UCSD-AML1 (cell line): ENCODE measurements around the gene PTPRT.

ENCODE experiments used
- DNase-seq: peaks from one replicate; lab custom pipeline; 2025; ENCODE audit not compliant: unreplicated experiment; lab: John Stamatoyannopoulos, UW

Gene PTPRT

DNA sequence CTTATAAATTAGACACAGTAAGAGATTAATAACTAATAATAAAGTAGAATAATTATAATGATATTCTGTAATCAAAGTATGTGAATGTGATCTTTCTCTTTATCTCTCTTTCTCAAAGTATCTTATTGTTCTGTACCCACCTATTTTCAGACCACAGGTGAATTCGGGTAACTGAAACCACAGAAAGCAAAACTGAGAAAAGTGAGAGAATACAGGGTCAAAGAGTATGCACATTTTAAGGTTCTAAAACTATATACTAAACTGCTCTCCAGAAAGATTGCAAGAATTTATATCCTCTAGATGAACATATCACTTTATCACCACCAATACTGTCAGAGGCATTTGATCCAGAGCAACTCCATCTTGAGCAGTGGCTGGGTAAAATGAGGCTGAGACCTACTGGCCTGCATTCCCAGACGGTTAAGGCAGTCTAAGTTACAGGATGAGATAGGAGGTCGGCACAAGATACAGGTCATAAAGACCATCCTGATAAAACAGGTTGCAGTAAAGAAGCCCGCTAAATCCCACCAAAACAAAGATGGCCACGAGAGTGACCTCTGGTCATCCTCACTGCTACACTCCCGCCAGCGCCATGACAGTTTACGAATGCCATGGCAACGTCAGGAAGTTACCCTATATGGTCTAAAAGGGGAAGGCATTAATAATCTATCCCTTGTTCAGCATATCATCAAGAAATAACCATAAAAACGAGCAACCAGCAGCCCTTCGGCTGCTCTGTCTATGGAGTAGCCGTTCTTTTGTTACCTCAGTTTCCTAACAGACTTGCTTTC lies 211.3 kb downstream of the PTPRT start:
- DNase-seq, result no peak

DNA sequence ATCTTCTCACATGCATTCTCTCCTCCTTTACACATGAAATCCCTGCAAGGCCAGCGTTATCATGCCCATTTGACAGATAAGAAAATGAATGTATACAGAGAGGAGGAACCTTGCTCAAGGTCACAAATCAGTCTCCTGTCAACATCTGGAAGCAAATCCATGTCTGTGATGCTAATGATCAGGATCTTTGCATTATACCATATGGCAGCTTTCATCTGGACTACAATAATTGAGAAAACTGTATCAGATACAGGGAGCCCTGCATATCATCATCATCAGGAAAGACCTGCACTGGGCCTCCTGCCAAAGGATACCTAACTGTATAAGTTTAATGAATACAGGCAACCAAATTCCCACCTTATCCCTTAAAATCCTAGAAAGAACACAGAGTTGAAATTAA lies 213.7 kb downstream of the PTPRT start:
- DNase-seq, result no peak

DNA sequence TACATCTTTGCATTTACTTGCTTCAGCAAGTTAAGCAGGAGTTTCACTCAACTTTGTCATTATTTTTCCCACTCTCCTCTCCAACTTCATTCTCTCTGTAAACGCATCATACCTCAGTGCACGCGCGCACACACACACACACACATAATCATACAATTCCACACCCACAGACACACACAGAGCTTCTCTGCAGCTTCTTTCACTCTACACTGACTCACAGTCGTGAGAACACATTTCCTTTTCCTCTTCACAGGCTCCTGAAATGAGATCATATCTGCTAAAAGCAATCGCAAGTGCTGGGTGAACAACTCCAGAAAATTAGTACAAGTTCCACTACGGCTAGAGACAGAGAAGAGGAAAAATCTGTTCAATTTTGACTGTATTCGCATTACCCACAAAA lies 215.4 kb downstream of the PTPRT start:
- no peak for DNase-seq

DNA sequence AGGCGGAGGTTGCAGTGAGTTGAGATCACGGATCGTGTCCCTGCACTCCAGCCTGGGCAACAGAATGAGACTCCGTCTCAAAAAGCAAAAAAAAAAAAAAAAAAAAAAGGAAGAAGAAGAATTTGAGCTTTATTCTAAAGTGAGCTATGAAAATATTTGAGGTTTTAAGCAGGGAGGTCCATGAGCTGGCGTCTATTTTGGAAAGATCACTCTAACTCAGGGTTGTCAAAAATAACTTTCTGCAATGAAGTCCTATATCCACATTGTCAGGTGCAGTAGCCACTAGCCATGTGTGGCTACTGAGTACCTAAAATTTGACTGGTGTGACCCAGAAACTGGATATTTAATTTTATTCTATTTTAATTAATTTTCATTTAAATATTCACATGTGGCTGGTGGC lies 217.1 kb downstream of the PTPRT start:
- DNase-seq, result no peak

DNA sequence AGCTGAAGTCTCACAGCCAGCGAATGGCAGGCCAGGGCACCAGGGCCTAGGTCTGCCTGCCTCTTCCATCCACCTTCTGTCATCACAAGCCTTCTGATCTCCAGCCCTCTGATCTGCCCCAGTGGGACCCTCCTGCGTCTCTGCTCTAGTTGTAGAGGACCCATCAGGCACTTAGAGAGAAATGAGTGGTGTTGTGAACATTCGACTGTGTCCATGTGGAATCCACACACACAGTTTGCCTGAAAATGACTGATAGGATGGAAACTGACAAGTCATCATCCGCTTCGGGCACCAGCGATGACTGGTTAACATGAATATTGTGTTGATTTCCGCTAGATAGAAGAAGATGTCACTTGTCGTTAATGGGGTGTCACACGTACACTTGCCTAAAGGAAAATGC lies 221.0 kb downstream of the PTPRT start:
- no peak for DNase-seq

DNA sequence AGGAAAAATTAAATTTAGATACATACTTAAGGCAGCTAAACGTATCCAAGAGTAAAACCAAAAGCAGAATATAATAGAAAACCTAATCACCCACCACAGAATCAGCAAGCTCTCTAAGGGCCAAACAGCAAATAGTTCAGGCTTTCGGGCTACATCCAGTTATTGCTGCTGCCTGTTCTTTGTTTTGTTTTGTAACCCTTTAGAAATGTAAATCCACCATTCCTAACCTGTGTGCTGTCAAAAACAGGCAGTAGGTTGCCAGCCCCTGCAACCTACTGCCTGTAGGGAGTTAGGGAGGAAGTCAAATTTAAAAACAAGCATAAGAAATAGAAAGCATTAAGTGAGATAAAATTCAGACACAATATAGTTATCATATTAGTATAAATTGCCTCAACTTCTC lies 225.9 kb downstream of the PTPRT start:
- DNase-seq, result no peak

DNA sequence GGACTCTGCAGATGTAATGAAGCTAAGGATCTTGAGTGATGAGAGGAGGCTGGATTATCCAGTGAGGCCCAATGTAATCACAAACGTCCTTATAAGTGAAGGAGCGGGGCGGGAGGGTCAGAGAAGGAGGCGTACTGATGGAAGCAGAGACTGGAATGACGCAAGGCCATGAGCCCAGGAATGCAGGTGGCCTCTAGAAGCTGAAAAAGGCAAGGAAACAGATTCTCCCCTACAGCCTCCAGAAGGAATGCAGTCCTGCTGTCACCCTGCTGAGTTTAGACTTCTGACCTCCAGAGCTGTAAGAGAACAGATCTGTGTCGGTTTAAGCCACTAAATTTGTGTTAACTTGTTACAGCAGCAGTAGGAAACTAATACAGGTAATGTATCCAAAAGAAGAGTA lies 227.9 kb downstream of the PTPRT start:
- no peak for DNase-seq

DNA sequence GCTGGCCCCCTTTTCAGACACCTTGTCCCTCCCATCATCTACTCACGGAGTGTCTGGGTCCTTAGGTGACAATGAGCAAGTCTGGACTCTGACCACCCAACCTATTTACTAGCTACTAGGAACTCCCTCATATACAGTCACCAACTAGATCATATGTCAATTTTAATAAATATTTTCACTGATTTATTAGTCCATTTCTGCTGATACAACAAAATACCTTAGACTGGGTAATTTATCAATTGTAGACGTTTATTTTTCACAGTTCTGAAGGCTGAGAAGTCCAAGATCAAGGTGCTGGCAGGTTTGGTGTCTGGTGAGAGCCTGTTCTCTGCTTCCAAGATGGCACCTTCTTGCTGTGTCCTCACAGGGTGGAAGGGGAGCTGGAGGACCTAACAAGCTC lies 229.7 kb downstream of the PTPRT start:
- DNase-seq, result no peak

DNA sequence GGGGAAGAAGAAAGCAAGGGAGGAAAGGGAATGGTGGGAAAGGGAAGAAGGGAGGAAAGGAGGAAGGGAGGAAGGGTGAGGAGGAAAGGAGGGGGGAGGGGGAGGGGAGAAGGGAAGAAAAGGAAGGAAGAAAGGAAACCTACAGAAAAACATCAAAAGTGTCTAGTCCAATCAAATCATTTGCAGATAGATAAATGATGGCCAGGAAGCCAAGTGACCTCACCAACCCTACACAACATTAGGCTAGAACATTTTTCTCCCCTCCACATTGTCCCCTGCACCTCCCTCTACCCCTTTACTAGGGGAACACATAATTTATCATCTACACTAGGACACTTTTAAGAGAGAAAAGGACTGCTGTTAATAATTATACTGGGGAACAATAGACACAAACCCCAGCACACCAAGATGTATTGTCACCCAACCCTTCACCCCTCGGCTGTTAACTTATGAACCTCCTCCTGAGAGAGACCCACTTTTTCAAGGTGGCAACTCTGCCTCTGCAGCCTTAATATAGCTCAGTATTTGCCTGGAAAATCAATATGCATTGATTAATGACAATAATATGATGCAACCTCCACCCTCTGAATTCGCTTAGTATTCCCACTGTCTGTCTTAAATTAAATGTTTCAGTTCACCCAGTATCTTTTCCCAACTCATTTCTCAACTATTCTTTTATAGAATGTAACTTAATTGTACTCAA lies 231.2 kb downstream of the PTPRT start:
- no peak for DNase-seq

DNA sequence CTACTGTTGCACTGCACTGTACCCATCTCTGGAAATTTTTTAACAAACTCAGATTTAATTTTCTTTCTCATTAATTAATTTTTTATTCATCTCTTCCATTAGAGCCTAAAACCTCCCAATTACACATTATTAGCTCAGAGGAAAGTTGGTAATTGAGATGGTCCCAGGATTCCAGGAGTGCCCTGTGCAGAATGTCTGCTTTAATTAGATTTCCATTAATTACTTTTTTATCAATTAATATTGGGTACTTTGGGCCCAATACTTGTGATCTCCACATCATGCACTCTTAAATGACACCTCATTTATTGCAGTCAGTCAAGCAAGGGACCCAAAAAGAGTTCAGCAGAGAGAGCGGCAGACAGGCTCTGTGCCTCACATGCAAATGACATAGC lies 232.0 kb downstream of the PTPRT start:
- no peak for DNase-seq

DNA sequence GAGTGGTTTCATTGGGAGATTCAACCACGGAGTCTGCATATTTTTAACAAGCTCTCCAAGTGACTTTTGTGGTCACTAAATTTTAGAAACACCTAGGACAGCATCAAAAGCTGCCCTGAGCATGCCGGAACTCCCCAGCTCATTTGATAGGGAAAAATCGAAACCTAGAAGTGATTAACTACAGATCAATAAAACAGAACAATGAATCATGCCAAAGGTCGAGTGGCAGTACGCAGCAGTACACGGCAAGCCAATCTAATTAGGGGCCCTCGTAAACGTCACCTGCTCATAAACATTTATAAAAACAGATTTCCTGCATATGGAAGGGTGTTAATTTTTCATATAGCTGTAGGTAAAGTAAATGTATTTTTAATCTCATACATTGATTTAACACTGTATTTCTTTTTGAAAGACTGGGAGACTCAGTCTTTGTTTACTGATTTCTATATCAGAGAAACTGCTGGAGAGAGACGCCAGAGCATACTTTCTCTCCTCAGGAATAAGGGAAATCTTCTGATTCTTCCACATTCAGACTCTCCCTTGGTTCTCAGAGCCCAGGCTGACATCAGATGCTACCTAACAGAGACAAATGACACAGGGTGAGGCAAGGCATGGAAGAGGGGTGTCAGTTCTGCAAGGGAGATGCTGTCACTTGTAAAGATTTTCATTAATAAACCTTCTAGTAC lies 232.5 kb downstream of the PTPRT start:
- no peak for DNase-seq

DNA sequence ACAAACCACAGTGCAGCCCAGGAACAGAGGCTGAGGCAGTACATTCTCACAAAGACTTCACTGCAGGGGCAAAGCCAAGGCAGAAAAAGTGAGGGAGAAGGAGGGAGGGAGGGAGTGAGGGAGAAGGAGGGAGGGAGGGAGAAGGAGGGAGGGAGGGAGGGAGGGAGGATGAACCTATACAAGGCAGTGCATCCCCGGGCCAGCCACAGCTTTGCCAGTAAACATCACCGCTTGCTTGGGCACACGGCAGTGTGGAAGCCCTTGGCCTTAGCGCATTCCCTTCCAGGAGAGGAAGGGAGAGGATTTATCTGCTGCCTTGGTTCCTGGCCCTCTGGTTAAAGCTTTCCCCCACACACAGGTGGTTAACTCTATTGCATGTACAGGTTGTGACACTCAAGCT lies 234.0 kb downstream of the PTPRT start:
- DNase-seq, result no peak

DNA sequence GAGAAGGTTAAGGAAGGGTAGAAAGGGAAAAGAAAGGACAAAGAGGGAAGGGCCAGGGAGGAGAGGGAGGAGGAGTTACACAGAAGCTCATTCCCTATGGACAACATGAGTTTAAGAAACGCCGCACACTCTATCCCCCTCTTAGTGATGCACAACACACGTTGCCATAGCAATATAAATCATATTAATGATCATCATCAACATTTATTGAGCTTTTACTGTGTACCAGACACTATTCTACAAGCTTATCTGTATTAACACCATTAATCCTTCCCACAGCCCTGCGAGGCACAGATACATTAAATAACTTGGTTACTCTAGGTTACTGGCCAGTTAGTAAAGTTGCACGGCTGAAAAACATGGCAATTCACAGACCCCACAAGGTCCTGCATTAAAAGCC lies 234.8 kb downstream of the PTPRT start:
- no peak for DNase-seq

DNA sequence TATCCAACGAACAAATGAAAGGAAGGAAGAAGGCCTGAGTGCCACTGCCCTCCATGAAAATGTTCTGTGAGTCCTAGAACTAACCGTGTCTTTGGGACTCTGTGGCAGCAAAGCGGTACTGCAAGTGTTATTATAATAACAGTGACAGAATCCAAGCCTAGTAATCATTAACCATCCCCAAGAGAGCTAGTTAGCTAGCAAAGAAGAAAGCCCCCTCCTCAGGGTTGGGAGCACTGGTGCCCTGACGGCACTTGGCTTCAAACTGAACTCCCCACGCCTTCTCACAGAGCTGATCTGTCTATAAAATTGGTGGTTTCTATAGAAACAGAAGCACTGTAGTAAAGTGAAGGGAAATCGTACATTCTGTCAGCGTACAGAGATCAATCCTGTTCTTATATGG lies 239.8 kb downstream of the PTPRT start:
- no peak for DNase-seq

DNA sequence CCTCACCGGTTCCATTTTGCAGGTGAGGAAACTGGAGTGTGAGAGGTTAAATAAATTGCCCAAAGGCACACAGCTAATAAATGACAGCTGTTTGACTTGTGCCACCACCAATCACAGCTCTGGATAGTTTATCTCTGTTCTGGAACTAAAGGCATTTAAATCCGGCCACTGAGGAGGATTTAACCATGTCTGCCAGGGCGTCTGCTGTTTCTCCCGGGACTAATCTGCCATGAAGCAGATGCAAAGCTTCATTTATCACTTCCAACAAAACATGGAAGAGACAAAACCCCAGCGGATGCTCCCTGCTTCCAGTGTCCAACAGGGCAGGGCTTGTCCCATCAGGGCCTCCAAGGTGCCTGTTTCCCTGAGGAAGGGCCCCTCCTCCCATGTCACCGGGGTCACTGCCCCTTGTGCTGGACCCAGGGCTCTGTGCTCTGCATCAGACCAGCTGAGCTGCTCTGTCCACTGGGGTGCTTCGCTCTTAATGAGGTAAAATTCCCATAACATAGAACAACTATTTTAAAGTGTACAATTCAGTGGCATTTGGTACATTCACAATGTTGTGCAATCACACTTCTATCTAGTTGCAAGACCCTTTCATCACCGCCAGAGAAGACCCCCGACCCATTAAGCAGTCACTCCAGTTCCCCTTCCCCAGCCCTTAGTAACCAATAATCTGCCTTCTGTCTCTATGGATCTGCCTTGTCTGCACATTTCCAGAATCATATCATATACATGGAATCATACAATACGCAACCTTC lies 244.3 kb downstream of the PTPRT start:
- no peak for DNase-seq

DNA sequence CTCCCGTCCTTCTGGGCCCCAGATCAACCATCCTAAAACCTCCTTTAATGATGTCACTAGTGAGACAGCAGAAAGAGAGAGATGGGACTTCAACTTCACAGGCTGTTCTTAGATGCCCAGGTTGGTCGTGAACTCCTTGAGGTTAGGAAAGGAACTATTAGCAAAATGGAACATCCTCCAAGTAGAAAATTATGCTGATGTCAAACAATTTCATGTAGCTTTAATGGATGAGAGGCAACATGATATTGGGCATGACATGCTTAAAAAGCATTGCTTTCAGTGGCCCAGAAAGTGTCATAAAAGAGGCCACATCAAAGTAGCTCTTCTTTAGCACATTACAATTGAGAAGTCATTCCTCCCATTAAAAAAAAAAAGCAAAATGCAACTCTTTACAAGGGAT lies 248.1 kb downstream of the PTPRT start:
- DNase-seq, result no peak

DNA sequence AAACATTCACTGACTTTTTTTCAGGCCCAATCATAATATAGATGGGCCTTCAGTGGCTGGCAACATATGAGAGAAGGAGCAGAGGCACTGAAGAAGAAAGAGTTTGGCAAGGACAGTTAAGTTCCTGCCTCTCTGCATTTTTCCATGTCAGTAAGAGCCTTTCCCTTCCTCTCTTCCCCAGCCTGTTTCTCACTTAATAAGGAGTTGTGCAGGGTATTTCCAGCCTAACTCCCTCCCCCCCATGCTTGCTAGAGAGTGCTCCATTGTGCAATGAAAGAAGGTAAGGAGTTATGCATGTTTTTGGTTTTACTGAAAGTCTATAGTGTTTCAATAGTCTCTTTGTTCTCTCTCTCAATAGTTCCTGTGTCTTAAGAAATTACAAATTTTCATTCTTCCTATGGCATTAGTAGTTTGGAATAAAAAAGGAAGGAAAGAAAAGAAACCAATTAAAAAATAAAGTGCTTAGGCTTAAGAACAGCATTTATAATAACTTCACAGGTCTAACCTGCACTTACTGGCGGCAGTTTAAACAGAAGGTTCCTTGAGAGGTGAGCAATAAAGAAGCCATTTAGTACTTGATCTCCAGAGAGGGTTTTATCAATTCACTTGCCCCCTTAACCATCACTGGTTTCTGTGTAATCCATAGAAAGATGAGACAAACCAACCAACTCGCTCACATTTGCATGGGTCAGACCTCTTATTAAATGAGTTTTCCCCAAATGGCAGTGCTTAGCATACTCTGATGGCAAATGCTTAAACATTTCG lies 251.1 kb downstream of the PTPRT start:
- no peak for DNase-seq

DNA sequence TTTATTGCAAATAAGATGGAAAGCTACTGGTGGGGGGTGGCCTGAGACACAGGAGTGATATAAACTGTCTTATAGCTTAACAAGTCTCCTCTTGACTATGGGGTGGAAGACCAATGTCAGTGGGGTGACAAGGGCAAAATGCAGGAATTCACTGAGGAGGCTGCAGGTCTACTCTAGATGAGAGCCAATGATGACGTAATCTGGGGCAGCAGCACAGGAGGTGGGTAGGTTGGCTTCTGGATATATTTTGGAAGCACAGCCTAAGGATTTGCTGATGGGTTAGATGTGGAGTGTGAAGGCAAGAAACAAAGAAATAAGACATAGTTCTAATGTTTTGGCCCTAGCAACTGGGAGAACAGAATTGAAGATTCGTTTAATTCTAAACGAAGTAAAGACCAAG lies 253.2 kb downstream of the PTPRT start:
- DNase-seq, result no peak

DNA sequence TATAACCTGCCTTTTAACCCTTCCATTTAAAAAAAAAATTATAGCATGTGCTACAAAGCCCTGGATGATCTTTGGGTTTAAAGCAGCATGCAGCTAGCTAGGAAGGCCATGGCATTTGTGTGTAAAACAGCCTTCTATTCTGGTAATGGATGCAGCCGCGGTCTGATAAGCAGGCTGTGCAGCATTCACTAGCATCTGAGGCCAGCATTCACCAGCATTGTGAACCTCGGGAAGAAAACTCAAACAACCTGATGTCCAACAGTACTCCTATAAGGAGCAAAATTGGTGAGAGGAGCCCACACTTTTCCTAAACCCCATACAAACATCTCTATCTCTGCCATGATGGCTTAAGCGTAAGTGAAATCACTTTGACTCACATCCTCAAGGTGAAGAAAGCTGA lies 265.5 kb downstream of the PTPRT start:
- DNase-seq, result no peak

DNA sequence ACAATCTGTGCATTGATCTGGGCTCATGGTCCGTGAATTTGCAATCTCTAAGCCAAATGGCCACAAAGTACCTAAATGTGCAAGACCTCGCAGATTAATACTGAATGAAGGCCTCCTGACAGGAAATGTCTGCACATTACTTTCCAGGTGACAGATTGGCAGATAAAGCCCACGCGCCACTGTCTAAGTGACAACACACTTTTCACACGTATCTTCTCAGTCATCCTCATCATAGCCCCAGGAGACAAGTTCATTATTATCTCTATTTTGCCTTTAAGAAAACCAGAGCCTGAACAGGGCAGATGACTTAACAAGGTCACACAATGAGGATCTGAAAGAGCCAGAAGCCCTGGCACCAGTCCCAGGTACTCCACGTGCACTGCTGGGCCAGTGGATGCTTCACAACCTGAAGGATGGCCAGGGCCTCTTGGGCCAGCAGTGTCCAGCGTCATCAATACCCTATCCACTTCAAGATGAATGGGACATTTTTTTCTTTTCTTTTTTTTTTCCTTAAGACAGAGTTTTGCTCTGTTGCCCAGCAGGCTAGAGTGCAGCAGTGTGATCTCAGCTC lies 266.3 kb downstream of the PTPRT start:
- DNase-seq, result no peak
